ENCODE measurements around the gene MB.

GRCh38 chr22:35587896-35588295, 29.2 kb downstream of the MB start:
- TF ChIP-seq, protein P1, sequence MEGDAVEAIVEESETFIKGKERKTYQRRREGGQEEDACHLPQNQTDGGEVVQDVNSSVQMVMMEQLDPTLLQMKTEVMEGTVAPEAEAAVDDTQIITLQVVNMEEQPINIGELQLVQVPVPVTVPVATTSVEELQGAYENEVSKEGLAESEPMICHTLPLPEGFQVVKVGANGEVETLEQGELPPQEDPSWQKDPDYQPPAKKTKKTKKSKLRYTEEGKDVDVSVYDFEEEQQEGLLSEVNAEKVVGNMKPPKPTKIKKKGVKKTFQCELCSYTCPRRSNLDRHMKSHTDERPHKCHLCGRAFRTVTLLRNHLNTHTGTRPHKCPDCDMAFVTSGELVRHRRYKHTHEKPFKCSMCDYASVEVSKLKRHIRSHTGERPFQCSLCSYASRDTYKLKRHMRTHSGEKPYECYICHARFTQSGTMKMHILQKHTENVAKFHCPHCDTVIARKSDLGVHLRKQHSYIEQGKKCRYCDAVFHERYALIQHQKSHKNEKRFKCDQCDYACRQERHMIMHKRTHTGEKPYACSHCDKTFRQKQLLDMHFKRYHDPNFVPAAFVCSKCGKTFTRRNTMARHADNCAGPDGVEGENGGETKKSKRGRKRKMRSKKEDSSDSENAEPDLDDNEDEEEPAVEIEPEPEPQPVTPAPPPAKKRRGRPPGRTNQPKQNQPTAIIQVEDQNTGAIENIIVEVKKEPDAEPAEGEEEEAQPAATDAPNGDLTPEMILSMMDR (IDR thresholded peaks at IDR 0.05): no peak
- TF ChIP-seq POLR2A (IDR thresholded peaks at IDR 0.05): no peak

Measured in right lobe of liver (tissue), 4 donors.